ENCODE results near the gene EXOC3. TPM values are rescaled to one million over a fixed set of nuclear protein-coding genes. Genes with fewer than 3 reads are reported as not detected.

EXOC3 gene
- total RNA-seq, 1 donor from 2014 or later = 37.3 TPM

- DNase-seq (ENCODE audit: low read depth) = no peak
- no peaks in the 10 kb centered on the region for H3K36me3 ChIP-seq (ENCODE audit: control insufficient read depth, insufficient read depth, low read length)
- no peak overlapping the region for H3K4me3 ChIP-seq (ENCODE audit: low read depth, low read length)
- TF ChIP-seq CTCF (IDR thresholded peaks at IDR 0.05; ENCODE audit: insufficient read depth, low read length, poor library complexity, severe bottlenecking) = no peak
- peaks cover 2% of the 10 kb centered on the region for H3K27me3 ChIP-seq (ENCODE audit: control insufficient read depth, insufficient read depth, low read length)
These were observed 11.3 kb upstream of the EXOC3 start for GRCh38 chr5:431711-432050.

GRCh38 chr5:432201-432927, 10.6 kb upstream of the EXOC3 start:
- no peak for DNase-seq (ENCODE audit: low read depth)
- TF ChIP-seq CTCF (IDR thresholded peaks at IDR 0.05; ENCODE audit: insufficient read depth, low read length, poor library complexity, severe bottlenecking) = no peak
- Histone ChIP-seq H3K36me3 (ENCODE audit: control insufficient read depth, insufficient read depth, low read length) (no peaks in the 10 kb centered on the region), H3K27me3 (ENCODE audit: control insufficient read depth, insufficient read depth, low read length) (peaks cover 2% of the 10 kb centered on the region), H3K4me3 (ENCODE audit: low read depth, low read length) (no peak overlapping the region)

GRCh38 chr5:432928-433791, 9.8 kb upstream of the EXOC3 start:
- no peak overlapping the region for H3K4me3 ChIP-seq (ENCODE audit: low read depth, low read length)
- no peak for TF ChIP-seq CTCF (IDR thresholded peaks at IDR 0.05; ENCODE audit: insufficient read depth, low read length, poor library complexity, severe bottlenecking)
- peaks cover 2% of the 10 kb centered on the region for H3K27me3 ChIP-seq (ENCODE audit: control insufficient read depth, insufficient read depth, low read length)
- DNase-seq (ENCODE audit: low read depth) = no peak
- H3K36me3 ChIP-seq (ENCODE audit: control insufficient read depth, insufficient read depth, low read length) = no peaks in the 10 kb centered on the region

GRCh38 chr5:433836-434235, 9.1 kb upstream of the EXOC3 start:
- Histone ChIP-seq H3K27me3 (ENCODE audit: control insufficient read depth, insufficient read depth, low read length) (peaks cover 2% of the 10 kb centered on the region), H3K4me3 (ENCODE audit: low read depth, low read length) (no peak overlapping the region), H3K36me3 (ENCODE audit: control insufficient read depth, insufficient read depth, low read length) (no peaks in the 10 kb centered on the region)
- TF ChIP-seq CTCF (IDR thresholded peaks at IDR 0.05; ENCODE audit: insufficient read depth, low read length, poor library complexity, severe bottlenecking) = no peak
- DNase-seq (ENCODE audit: low read depth) = no peak

GRCh38 chr5:434443-435146, 8.4 kb upstream of the EXOC3 start:
- no peaks in the 10 kb centered on the region for H3K36me3 ChIP-seq (ENCODE audit: control insufficient read depth, insufficient read depth, low read length)
- no peak overlapping the region for H3K4me3 ChIP-seq (ENCODE audit: low read depth, low read length)
- no peak for DNase-seq (ENCODE audit: low read depth)
- H3K27me3 ChIP-seq (ENCODE audit: control insufficient read depth, insufficient read depth, low read length) = peaks cover 2% of the 10 kb centered on the region
- no peak for TF ChIP-seq CTCF (IDR thresholded peaks at IDR 0.05; ENCODE audit: insufficient read depth, low read length, poor library complexity, severe bottlenecking)
